SJCRH30 (cell line): ENCODE measurements around the gene WDR77. TPM values are rescaled to one million over a fixed set of nuclear protein-coding genes. Genes with fewer than 3 reads are reported as not detected.

Experiments used
- DNase-seq, 2 experiments: peaks; one replicate each; pipeline ENCODE4 v3.0.0-alpha.2; 2015 to 2020
- H3K27ac ChIP-seq: fragments of 250-450 bp; sonication (Bioruptor Pico); 2 replicates; pipeline ENCODE4 v1.5.1; 2020; ENCODE audit warnings: mild to moderate bottlenecking, moderate library complexity
- H3K27me3 ChIP-seq: fragments of 250-450 bp; sonication (Bioruptor Pico); 2 replicates; pipeline ENCODE4 v1.5.1; 2020; ENCODE audit warnings: mild to moderate bottlenecking, moderate library complexity
- H3K36me3 ChIP-seq: fragments of 250-450 bp; sonication (Bioruptor Pico); 2 replicates; pipeline ENCODE4 v1.5.1; 2020; ENCODE audit warnings: mild to moderate bottlenecking, moderate library complexity
- H3K4me1 ChIP-seq: fragments of 250-450 bp; sonication (Bioruptor Pico); 2 replicates; pipeline ENCODE4 v1.5.1; 2020; ENCODE audit warnings: mild to moderate bottlenecking, moderate library complexity
- H3K4me3 ChIP-seq: fragments of 250-450 bp; sonication (Bioruptor Pico); 2 replicates; pipeline ENCODE4 v1.5.1; 2020; ENCODE audit warnings: mild to moderate bottlenecking, moderate library complexity
- H3K9me3 ChIP-seq: fragments of 250-450 bp; sonication (Bioruptor Pico); replicated peaks from 2 replicates; pipeline ENCODE4 v1.5.1; 2020; ENCODE audit warnings: mild to moderate bottlenecking, moderate library complexity
- total RNA-seq: library from RNA; depleted of rRNA; stranded (reverse); fragments of >200 nt; shearing (Covaris generic); gene quantifications from 2 replicates; pipeline ENCODE4 v1.2.3, GENCODE V29; 2014

Gene WDR77
- total RNA-seq, 1 experiment from 2014 or later = 80.9 TPM

- Histone ChIP-seq H3K36me3 (no peaks in the 10 kb centered on the region), H3K27ac (no peak overlapping the region), H3K9me3 (no peaks in the 10 kb centered on the region), H3K27me3 (no peaks in the 10 kb centered on the region), H3K4me3 (no peak overlapping the region), H3K4me1 (no peaks in the 10 kb centered on the region; the same call in 1 of the 2 replicates)
- no peak for DNase-seq
These were observed 27.8 kb upstream of the WDR77 start for GRCh38 chr1:111476761-111477309.

DNA sequence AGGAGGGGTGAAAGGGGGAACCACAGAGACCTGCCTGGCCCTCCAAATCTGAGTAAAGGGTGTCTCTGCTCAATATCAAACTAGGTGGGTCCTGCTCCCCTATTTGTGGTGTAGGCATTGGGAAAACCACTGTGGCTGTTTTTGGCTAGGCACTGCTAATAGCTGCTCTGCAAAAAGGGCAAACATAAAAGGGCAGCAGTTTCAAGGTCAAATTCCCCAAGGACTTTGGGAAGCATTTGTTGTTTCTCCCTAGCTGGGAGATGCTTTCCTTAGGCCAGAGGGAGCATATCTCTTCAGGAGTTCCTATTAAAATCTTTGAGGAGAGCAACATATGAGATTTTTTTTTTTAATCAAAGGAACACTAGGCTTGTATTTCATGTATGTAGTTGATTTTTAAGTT is 27.2 kb upstream of the WDR77 start:
- Histone ChIP-seq H3K36me3 (0 out of 2 replicates have a peak, but pooled peaks cover 3% of the 10 kb centered on the region), H3K9me3 (no peaks in the 10 kb centered on the region), H3K4me3 (no peak overlapping the region), H3K27ac (no peak overlapping the region), H3K4me1 (no peaks in the 10 kb centered on the region), H3K27me3 (no peaks in the 10 kb centered on the region)
- no peak for DNase-seq

- Histone ChIP-seq H3K27ac (no peak overlapping the region), H3K9me3 (no peaks in the 10 kb centered on the region), H3K4me3 (no peak overlapping the region), H3K36me3 (0 out of 2 replicates have a peak, but pooled peaks cover 3% of the 10 kb centered on the region), H3K4me1 (no peaks in the 10 kb centered on the region), H3K27me3 (no peaks in the 10 kb centered on the region)
- DNase-seq = no peak
These were observed 26.6 kb upstream of the WDR77 start for GRCh38 chr1:111475701-111476100.

GRCh38 chr1:111474521-111474920 is 25.5 kb upstream of the WDR77 start:
- no peaks in the 10 kb centered on the region for H3K9me3 ChIP-seq
- no peaks in the 10 kb centered on the region for H3K4me1 ChIP-seq
- no peaks in the 10 kb centered on the region for H3K27me3 ChIP-seq
- no peak overlapping the region for H3K4me3 ChIP-seq
- DNase-seq = no peak
- no peak overlapping the region for H3K27ac ChIP-seq
- H3K36me3 ChIP-seq = peaks cover 3% of the 10 kb centered on the region; the same call in 1 of the 2 replicates

GRCh38 chr1:111474106-111474505 is 25.1 kb upstream of the WDR77 start:
- Histone ChIP-seq H3K9me3 (no peaks in the 10 kb centered on the region), H3K27ac (no peak overlapping the region), H3K4me3 (no peak overlapping the region), H3K36me3 (peaks cover 3% of the 10 kb centered on the region; the same call in 1 of the 2 replicates), H3K4me1 (no peaks in the 10 kb centered on the region), H3K27me3 (no peaks in the 10 kb centered on the region)
- no peak for DNase-seq

- no peak for DNase-seq
- H3K4me1 ChIP-seq = no peaks in the 10 kb centered on the region
- H3K27me3 ChIP-seq = no peaks in the 10 kb centered on the region
- no peaks in the 10 kb centered on the region for H3K9me3 ChIP-seq
- no peak overlapping the region for H3K27ac ChIP-seq
- no peak overlapping the region for H3K4me3 ChIP-seq
- peaks cover 4% of the 10 kb centered on the region; the same call in 1 of the 2 replicates for H3K36me3 ChIP-seq
These were observed 22.5 kb upstream of the WDR77 start for GRCh38 chr1:111471538-111471937.

GRCh38 chr1:111471012-111471411 is 22.0 kb upstream of the WDR77 start:
- H3K27ac ChIP-seq = no peak overlapping the region
- H3K36me3 ChIP-seq = peaks cover 6% of the 10 kb centered on the region; the same call in 1 of the 2 replicates
- no peaks in the 10 kb centered on the region for H3K4me1 ChIP-seq
- DNase-seq = no peak
- H3K27me3 ChIP-seq = no peaks in the 10 kb centered on the region
- no peak overlapping the region for H3K4me3 ChIP-seq
- H3K9me3 ChIP-seq = no peaks in the 10 kb centered on the region

GRCh38 chr1:111470596-111470995 is 21.5 kb upstream of the WDR77 start:
- Histone ChIP-seq H3K27ac (no peak overlapping the region), H3K36me3 (peaks cover 6% of the 10 kb centered on the region; the same call in 1 of the 2 replicates), H3K9me3 (no peaks in the 10 kb centered on the region), H3K27me3 (no peaks in the 10 kb centered on the region), H3K4me1 (no peaks in the 10 kb centered on the region), H3K4me3 (no peak overlapping the region)
- DNase-seq = no peak

DNA sequence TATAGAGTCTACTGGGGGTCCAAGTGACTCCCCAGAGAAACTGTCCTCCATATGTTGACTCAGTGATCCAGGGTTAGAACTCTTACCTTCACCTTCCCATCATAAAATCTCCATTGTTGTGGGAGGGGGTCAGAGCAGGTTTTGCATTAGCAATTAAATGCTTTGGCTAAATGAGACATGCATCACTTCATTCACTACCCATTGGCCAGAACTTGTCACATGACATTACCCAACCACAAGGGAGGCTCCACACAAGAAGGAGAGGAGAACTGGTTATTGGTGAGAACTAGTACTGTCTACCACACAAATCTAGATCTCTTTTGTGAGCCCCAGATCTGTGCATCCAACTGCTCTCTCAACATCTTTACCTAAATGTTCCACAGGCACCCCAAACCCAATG is 20.5 kb upstream of the WDR77 start:
- Histone ChIP-seq H3K27me3 (no peaks in the 10 kb centered on the region), H3K27ac (no peak overlapping the region), H3K9me3 (no peaks in the 10 kb centered on the region), H3K4me1 (no peaks in the 10 kb centered on the region), H3K4me3 (no peak overlapping the region), H3K36me3 (peaks cover 6% of the 10 kb centered on the region; the same call in 1 of the 2 replicates)
- DNase-seq = no peak

DNA sequence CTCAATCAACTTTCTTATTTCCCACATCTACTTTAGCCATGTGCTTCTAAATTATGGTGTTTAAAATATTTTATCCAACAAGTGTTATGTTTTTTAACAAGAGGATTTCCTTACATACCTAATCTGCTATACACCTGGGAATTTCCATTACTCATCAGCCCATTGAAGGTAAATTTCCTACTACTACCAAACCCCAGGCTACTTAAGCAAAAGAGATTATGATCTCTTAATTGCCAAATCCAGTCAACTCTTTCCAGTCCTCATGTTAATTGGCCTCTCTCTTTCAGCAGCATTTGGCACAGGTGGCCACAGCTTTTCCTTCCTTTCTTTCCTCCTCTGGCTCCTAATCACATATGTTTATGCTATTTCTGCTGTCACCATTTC is 19.7 kb upstream of the WDR77 start:
- H3K27ac ChIP-seq = no peak overlapping the region

GRCh38 chr1:111467865-111468716 is 19.0 kb upstream of the WDR77 start:
- H3K36me3 ChIP-seq = peaks cover 6% of the 10 kb centered on the region; the same call in 1 of the 2 replicates
- H3K27me3 ChIP-seq = no peaks in the 10 kb centered on the region
- H3K27ac ChIP-seq = no peak overlapping the region
- H3K4me1 ChIP-seq = peaks cover 5% of the 10 kb centered on the region
- no peaks in the 10 kb centered on the region for H3K9me3 ChIP-seq
- DNase-seq = no peak
- no peak overlapping the region for H3K4me3 ChIP-seq

More for the DNA sequence above, 19.7 kb upstream of the WDR77 start:
- Histone ChIP-seq H3K4me1 (no peaks in the 10 kb centered on the region; the same call in none of the 2 replicates), H3K9me3 (no peaks in the 10 kb centered on the region), H3K27me3 (no peaks in the 10 kb centered on the region), H3K4me3 (no peak overlapping the region), H3K36me3 (peaks cover 6% of the 10 kb centered on the region; the same call in 1 of the 2 replicates)
- DNase-seq = no peak

- no peak overlapping the region for H3K27ac ChIP-seq
- H3K4me1 ChIP-seq = peaks cover 17% of the 10 kb centered on the region
- H3K4me3 ChIP-seq = no peak overlapping the region
- no peaks in the 10 kb centered on the region for H3K27me3 ChIP-seq
- H3K9me3 ChIP-seq = no peaks in the 10 kb centered on the region
- H3K36me3 ChIP-seq = peaks cover 14% of the 10 kb centered on the region
- DNase-seq = no peak
These were observed 17.4 kb upstream of the WDR77 start for GRCh38 chr1:111466480-111466879.

- peaks cover 17% of the 10 kb centered on the region for H3K4me1 ChIP-seq
- peaks cover 18% of the 10 kb centered on the region for H3K36me3 ChIP-seq
- H3K27ac ChIP-seq = no peak overlapping the region
- no peak overlapping the region for H3K4me3 ChIP-seq
- no peaks in the 10 kb centered on the region for H3K9me3 ChIP-seq
- H3K27me3 ChIP-seq = no peaks in the 10 kb centered on the region
- no peak for DNase-seq
These were observed 16.7 kb upstream of the WDR77 start for GRCh38 chr1:111465754-111466153.

DNA sequence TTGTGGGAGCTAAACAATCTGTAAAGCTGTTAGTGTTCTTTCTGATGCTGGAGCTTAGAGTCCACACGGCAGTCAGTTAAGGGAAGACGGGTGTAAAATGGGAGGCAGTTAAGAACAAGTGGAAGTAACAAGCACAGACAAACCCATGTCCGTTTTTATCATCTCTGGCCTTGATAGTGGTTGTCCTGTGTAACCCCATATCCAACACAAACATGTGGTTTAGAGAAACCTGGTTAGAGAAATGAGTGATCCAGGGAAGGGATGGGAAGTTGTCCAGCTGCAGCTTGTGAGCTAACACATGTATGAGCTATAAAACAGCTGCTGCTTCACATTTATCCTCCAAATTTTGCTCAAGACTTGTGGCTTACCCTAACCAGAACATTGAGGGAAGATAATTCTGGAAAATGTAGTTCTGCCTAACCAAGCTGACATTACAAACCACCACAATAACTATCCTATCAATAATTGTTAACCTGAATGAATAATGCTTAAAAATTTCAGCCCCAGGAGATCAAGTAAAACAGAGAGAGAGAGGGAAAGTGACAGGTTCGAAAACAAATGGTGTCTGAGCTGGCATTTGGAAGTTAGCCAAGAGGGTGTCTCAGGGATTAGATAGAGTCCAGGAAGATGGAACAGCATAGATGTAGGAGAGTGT is 14.1 kb upstream of the WDR77 start:
- no peak overlapping the region for H3K4me3 ChIP-seq
- peaks cover 41% of the 10 kb centered on the region for H3K36me3 ChIP-seq
- H3K27ac ChIP-seq = peak overlapping the region; percentile 76
- H3K4me1 ChIP-seq = peaks cover 17% of the 10 kb centered on the region
- peak; percentile 73 to 85 for DNase-seq
- no peaks in the 10 kb centered on the region for H3K27me3 ChIP-seq
- H3K9me3 ChIP-seq = no peaks in the 10 kb centered on the region
